Activated CD4-positive, alpha-beta T cell treated with anti-CD3 and anti-CD28 coated beads, Interleukin-2, amount 50 U/mL, for 1 hour (primary cell): ENCODE measurements around the gene MMD2.

Experiments
- DNase-seq: peaks from one replicate; pipeline ENCODE4 v3.0.0-alpha.2; 2020

MMD2 gene

GRCh38 chr7:4957847-4958476, 1.0 kb downstream of the MMD2 start:
- no peak for DNase-seq

DNA sequence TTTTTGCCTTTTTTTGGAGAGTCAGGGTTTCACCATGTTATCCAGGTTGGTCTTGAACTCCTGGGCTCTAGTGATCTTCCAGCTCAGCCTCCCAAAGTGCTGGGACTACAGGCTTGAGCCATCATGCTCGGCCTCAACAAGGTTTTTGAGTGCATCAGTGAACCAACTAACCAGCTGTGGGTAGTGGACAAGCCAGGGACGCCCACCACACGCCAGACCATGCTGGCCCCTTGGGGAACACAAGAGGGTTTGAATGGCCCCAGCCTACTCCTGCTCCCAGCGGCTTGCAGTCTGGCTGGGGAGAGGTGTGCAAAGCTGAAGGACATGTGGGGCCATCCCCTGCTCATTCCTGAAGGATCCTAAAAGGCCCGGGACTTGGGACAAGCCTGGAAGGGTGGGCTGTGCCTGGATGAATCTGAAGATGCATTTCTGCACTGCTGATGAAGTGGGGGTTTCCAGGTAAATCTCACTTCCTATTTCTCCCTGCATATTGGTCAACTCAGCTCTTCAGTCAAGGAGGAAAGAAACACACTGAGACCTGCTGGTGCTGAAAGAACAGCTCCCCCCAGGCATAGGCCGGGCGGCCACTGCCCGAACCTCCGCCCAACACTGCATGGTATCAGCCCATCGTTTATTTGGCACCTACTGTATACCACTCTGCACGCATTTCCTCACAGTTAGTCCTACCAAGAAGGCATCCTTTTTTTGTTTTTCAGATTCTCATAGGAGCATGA, 6.9 kb downstream of the MMD2 start:
- DNase-seq: no peak

DNA sequence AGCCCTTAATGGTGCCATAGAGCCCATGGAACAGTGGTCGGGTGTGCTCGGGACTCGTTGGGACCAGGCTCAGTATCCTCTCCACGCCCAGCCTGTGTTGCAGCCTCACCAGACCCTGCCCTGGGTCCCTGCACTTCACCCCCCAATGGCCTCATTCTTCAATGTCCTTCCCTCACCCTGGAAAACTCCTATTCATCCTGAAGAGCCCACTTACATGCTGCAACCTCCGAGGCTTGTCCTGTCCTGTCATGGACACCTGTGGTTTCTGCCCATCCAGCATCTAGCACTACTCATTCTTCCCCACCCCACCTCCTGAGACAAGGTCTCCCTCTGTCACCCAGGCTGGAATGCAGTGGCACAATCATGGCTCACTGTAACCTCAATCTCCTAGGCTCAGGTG, 7.7 kb downstream of the MMD2 start:
- DNase-seq: no peak

DNA sequence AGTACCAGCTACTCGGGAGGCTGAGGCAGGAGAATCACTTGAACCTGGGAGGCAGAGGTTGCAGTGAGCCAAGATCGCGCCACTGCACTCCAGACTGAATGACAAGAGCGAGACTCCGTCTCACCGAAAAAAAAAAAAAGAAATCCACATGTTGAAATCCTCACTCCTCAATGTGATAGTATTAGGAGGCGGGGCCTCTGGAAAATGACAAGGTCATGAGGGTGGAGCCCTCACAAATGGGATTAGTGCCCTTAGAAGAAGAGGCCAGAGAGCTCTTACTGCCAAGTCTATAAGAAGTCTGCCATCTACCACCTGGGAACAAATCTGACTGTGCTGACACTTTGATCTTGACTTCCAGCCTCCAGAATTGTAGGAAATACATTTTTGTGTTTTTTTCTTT, 10.6 kb downstream of the MMD2 start:
- no peak for DNase-seq

DNA sequence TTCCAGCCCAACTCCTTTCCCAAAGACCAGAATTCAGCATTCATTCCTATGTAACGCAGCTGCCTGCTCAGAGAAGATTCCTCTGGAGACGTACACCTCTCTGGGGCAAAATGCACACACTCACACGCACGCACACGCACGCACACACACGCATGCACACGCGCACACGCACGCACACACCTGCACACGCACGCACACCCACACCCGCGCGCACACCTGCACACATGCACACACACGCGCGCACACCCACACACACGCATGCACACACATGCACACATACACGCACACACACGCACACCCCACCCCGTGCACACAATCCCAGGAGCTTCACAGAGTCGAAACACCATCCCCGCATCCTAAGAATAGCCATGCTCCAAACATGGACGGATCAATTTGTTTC, 13.0 kb downstream of the MMD2 start:
- DNase-seq: no peak

- DNase-seq: no peak
These were observed 14.0 kb downstream of the MMD2 start for GRCh38 chr7:4944939-4945338.

- DNase-seq: no peak
These were observed 15.7 kb downstream of the MMD2 start for GRCh38 chr7:4943297-4943696.

GRCh38 chr7:4939971-4940728, 18.8 kb downstream of the MMD2 start:
- no peak for DNase-seq

DNA sequence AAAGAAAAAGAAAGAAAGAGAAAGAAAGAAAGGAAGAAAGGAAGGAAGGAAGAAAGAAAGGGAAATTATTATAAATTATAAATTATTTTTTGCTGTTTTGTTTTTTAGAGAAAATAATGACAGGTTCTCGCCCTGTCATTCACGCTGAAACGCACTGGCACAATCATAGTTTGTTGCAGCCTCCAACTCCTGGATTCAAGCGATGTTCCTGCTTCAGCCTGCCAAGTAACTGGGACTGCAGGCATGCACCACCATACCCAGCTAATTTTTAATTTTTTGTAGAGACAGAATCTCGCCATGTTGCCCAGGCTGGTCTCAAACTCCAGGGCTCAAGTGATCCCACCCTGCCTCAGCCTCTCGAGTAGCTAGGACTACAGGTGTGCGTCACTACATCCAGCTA, 21.6 kb downstream of the MMD2 start:
- DNase-seq: no peak

DNA sequence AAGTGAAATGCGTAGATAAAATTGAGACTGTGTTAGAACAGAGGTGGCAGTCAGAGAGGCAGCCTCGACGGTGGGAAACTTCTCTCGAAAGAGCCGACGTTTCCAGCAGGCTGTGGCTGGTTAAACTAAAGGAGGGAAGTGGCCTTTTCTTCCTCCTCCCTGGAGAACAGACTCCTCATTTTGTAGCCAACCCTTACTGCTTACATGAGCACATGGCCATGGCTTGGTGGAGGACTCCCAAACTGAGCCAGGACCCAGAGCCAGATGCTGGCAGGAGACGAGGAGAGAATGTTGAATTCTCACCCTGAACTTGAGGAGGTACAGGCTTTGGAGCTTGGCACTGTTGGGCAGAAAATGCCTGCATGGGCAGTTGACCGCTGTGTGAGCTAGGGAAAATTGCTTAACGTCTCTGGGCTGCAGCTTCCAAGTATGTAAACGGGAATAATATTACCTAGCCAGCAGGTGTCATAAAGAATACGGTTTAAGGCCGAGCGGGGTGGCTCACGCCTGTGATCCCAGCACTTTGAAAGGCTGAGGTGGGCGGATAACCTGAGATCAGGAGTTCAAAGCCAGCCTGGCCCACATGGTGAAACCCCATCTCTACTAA, 24.5 kb downstream of the MMD2 start:
- no peak for DNase-seq

DNA sequence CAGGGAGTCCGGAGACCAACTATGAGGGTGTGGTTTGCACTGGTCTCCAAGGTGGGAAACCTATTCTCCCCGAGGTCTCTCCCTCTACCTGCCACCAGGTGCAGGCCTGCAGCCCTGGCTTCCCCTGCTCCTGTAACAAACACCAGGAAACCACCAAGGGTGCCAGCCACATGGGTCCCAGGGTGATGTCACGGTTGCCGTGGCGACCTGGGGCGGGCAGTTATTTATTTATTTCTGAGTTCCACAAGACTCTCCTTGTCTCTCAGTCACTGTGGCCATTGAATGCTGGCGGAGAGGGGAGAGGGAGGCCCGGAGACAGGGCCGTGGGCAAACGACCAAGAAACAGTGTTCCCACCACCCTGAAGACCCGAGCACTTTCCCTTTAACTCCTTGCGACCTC, 27.0 kb downstream of the MMD2 start:
- DNase-seq: peak; percentile 2

DNA sequence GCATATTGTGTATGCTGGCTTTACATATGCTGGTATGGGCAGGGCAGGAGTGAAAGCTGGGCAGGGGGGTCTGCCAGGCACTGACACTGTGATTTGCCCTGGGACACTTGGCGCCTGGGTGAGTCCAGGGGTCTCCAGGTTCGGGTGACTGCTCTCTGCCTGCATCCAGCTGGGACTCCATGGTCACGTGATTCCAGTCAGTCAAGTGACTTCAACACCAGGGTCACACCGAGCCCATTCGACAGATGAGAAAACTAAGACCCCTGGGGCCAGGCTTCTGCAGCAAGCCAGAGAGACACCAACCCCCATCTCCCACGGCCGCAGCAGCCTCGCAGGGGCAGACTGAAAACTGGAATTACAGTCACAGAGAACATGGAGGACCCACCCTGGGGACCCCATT, 30.0 kb downstream of the MMD2 start:
- no peak for DNase-seq

DNA sequence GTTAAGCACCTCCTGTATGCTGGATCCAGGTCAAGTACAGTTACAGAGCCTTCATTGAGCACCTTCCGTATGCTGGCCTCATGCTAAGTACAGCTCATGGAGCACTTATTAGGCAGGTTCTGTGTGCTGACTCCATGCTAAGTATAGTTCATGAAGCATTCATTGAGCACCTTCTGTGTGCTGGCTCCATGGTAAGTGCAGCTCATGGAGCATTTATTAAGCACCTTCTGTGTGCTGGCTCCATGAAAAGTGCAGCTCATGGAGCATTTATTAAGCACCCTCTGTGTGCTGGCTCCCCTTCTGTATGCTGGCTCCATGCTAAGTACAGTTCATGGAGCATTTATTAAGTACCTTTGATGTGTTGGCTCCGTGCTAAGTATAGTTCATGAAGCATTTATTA, 30.5 kb downstream of the MMD2 start:
- DNase-seq: no peak

GRCh38 chr7:4919969-4920766, 38.8 kb downstream of the MMD2 start:
- DNase-seq: no peak

DNA sequence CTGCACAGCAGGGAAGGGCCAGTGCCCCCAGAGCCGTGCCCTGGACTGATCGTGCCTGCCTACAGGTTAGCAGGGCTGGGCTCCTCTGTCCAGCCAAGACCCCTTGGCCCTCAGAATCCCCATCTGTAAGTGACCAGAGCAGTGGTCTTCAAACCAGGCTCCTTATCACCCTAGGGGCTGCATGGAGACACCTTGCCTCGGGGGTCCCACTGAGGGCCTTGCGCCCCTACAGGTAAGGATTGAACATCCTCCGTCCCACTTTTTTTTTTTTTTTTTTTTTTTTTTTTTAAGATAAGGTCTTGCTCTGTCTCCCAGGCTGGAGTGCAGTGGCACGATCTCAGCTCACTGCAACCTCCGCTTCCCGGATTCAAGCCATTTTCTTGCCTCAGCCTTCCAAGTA, 42.9 kb downstream of the MMD2 start:
- no peak for DNase-seq

DNA sequence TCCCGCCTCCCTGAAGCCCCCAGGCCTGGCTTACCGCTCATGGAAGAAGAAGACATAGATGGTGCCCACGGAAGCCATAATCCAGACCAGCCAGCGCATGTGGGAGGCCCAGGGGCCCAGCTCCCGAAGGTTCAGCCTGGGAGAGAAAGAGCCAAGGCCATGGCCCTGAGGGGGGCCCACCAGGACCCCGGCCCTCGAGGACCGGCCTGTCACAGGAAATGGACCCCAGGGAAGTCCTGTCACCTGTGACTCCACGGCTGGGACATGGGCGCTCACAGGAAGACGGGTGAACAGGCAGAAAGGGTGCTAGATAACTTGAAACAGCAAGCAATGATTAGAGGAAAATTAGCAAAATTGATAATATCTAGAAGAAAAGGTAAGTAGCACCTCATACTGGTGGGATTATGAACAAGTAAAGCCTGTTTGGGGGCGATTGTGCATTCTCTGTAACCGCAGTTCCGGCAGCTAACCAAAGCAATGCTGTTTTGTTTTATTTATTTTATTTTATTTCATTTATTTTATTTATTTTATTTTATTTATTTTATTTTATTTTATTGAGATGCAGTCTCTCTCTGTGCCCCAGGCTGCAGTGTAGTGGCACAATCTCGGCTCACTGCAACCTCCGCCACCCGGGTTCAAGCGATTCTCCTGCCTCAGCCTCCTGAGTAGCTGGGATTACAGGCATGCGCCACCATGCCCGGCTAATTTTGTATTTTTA, 47.7 kb downstream of the MMD2 start:
- DNase-seq: no peak

DNA sequence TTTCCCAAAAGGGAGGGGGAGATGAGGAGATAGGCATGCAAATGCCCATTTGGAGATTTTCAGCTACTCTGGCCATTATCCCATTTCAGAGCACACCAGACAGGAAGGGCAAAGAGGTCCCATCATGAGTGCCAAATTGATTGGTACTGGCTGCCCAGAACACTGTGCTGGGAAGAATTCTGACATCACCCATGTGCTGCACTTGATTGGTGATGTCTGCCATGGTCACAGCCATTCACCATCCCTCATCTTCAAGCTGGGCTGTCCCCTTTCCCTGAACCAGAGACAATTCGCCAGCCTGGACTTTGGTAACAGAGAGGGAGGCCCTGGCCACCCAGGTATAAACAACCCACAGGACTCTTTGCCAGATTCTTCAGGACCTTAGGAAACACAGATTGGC, 52.3 kb downstream of the MMD2 start:
- DNase-seq: no peak

GRCh38 chr7:4905171-4905570, 53.8 kb downstream of the MMD2 start:
- no peak for DNase-seq

DNA sequence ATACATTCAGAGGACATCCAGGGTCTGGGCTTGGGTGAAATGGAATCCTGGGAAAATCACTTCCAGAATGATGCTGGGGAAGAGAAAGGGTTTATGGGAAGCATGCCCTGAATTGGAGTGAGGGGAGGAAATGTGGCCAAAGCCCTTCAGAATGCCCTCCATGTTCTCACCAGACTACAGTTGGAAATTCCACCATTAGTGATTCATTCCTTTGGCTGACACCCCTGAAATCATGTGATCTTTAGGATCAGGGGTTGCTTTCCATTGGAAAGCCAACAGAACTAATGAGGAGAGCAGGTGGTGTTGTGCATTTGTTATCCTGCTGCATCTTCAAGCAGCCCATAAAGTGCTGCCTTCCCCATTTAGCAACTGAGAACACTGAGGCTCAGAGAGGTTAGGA, 54.6 kb downstream of the MMD2 start:
- no peak for DNase-seq

DNA sequence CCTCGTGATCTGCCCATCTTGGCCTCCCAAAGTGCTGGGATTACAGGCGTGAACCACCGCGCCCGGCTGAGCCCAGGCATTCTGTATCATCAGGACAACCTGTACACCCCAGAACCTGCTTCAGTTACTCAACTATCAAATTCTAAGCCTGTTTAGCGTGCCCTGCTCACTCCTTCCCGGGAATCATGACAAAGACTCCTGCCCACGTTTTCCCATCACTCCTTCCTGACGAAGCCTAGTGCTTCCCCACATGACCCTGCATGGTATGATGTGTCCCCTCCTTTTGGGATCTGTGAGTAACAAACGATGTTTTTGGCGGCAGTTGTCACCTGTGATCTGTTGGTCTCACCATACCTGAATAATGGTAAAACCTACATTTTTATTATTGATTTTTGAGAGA, 63.2 kb downstream of the MMD2 start:
- DNase-seq: no peak

- no peak for DNase-seq
These were observed 64.5 kb downstream of the MMD2 start for GRCh38 chr7:4894482-4894881.

DNA sequence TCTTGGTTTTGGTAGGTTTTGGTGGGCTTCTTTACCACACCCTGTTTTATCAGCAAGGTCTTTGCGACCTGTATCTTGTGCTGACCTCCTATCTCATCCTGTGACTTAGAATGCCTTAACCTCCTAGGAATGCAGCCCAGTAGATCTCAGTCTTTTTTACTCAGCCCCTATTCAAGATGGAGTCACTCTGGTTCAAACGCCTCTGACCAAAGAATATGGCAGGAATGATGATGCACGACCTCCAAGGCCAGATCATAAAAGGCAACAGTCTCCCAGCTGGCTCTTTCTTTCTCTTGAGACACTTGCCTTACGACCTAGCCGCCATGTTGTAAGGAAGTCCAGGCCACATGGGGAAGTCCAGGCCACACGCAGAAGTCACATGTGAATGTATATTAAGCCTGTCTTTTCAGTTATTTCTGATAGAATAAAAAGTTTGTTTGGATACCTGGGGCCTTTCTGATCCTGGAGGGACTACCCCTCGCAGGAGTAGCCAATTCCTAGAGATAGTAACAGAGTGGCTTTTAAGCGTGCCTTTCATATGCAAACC, 65.0 kb downstream of the MMD2 start:
- DNase-seq: no peak
